Umbilical cord (tissue), 2 donors: Measurements from ENCODE around the gene DRD4. TPM values are rescaled to one million over a fixed set of nuclear protein-coding genes. Genes with fewer than 3 reads are reported as not detected.

Source experiments
- DNase-seq: peaks from one replicate; pipeline ENCODE4 v3.0.0-alpha.2; 2015; ENCODE audit warnings: low spot score
- total RNA-seq: library from RNA; depleted of rRNA; stranded (reverse); fragments of >200 nt; gene quantifications from one replicate; pipeline ENCODE4 v1.2.3, GENCODE V29; 2014; ENCODE audit warnings: low replicate concordance; ENCODE audit not compliant: insufficient read depth

The DRD4 gene
- total RNA-seq, 1 donor from 2014 or later, result not detected

- no peak for DNase-seq
Observed at GRCh38 chr11:610146-610801, 26.8 kb upstream of the DRD4 start.

GRCh38 chr11:611001-611996, 25.8 kb upstream of the DRD4 start:
- no peak for DNase-seq

DNA sequence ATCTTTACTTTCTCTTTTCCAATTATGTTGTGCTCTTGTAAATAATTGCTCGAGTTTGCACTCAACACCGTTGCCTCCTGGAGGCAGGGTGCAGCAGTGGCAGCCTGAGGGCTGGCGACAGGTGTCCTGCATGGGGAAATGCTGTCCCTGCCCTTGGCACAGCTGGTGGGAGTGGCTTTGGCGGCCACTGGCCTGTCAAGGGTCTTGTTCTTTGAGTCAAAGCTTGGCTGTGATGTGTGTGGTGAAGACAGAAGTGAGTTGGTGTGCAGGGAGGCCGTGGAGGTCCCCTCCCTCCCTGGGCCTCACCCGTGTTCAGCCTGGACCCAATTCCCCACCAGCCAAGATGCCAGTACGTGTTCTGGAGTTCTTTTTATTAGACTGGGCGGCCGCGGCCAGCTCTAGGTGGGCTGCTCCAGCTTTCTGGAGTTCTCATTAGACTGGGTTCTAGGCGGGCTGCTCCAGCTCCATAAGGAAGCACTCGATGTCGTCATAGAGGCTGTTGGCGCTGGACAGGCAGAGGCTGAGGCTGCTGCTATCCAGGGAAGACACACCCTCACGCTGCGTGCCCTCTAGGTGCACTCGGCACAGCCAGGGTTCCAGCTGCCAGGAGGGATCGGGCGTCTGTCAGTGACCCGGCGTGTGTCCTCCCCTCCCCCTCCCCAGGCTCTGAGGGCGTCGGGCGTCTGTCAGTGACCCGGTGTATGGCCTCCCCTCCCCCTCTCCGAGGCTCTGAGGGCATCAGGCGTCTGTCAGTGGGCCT, 24.7 kb upstream of the DRD4 start:
- no peak for DNase-seq

GRCh38 chr11:612961-613300, 24.1 kb upstream of the DRD4 start:
- no peak for DNase-seq

DNA sequence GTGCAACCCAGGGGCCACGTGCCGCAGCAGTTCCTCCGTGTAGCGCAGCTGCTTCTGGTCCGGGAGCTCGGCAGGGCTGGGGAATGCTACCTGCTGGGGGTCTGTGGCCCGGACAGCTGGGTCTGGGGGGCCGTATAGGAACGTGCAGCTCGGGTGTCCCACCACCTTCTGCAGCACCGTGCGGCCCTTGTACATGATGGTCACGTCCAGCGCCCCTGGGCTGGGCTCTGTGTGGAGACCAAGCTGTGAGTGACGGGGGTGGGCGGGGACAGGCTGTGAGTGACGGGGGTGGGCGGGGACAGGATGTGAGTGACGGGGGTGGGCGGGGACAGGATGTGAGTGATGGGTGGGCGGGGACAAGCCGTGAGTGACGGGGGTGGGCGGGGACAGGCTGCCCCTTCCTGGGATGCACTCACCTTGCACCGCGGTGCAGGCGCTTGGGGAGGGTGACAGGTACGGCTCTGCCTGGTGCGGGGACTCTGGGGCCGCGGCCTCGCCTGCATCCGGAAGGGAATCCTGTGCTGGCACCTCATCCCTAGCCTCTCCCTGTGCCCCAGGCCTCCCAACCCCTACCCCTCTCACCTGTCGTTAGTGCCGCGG, 23.6 kb upstream of the DRD4 start:
- no peak for DNase-seq

- DNase-seq, result no peak
Observed at GRCh38 chr11:614021-614622, 22.9 kb upstream of the DRD4 start.

DNA sequence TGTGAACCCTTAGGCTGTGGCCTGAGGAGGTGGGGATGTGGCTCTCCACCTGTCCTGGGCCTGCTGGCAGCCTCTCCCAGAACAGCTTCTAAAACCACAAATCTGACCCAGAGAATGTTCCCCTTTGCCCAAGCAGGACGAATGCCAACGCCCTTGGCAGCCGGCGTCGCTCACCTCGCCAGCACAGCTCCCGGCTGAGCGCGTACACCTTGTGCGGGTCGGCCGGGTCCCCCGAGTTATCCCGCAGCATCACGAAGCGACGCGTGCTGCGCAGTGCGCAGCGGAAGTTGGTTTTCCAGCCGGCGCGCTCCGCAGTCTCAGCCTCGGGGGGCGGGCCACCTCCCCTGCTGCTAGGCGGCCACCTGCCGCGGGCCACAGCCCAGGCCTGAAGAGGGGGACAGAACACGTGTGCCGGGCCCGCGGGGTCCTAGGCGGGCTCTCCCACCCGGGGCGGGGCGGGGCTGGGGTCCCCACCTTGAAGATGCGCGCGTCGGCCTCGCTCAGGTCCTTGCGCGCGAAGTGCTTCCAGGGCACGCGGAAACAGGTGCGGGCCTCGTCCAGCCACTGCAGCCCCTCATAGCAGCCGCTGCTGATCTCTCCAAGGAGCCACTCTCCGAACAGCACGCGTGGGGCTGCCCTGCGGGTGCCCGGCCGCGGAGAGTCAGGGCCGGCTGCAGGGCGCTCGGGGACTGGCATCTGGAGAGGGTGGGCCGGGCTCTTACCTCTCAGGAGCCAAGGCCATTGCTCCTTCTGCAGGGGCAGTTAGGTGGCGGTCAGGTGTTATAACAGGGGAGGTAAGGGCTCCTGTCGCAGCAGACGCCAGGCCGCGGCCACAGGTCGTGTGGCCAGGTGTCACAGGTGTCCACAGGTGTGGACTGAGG, 22.2 kb upstream of the DRD4 start:
- DNase-seq, result no peak

DNA sequence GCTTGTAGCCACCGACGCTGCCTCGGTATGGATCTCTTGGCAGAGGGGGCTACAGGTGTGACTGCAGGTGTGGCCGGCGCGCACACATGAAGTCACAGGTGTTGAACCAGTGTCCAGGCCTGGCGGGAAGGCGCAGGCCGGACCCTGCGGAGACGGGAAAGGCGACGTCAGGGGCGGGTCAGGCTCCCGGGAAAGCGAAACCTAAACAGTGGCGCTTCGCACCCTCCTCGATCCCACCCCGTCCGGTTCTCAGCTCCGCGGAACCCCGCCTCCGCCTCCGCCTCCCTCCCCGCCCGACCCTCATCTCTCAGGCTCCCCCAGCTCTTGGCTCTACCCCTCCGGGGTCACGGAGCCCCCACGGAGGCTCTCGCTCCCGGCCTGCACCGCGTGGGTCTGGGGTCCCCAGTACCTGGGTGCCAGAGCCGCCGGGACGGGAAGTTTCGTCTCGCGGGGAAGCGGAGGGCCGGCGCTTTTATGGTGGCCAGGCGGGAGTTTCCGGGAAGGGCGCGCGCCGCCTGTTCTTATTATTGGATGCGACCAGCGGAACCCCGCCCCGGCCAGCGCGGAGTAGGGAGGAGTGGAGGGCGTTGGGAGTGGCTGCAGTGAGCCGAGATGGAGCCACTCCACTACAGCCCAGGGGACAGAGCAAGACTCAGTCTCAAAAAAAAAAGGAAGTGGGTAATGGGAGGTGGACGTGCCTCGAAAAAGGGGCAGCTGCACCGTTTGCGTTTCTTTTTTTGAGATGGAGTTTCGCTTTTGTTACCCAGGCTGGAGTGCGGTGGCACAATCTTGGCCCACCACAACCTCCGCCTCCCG, 21.4 kb upstream of the DRD4 start, which contains the start of gene IRF7:
Gene IRF7, minus strand, starts transcription at position 447 of the 816 bp plus-strand sequence. CDS start 586 bp downstream, outside the sequence.
- DNase-seq, result peak; percentile 97

GRCh38 chr11:616320-617198, 20.5 kb upstream of the DRD4 start:
- no peak for DNase-seq

- DNase-seq, result no peak
Observed at GRCh38 chr11:617199-617911, 19.7 kb upstream of the DRD4 start.

DNA sequence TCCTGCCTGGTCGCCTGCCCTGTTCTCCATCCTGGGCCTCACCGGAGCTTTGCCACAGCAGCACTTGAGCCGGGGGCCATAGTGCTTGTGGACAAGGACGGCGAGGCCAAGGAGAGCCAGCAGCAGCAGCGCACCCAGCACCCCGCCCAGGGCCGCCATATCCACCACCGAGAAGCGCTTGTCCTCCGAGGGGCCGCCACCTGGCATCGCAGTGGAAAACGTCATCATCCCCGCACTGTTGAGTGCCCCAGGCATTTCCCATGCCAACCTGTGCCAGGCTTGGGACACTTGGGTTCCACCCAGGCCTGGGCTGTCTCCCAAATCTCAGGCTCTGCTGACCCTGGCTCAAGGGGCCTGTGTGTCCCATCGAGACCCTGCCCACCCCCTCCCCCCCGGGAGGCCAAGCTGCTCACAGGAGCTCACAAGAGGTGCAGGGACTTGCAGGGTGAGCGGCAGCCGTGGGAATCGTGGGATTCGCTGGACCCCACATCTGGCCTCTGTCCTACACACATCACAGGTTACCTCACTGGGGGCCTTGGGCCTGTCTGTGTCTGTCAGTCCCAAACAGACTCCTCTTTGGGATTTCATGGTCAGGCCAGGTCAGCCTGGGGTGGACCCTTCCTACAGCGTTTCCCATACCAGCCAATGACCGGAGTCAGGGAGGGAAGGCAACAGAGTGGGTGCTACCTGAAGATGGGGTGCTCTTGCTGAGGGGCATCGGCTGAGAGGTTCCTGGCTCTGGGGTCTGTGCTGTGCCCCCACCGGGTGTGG, 19.0 kb upstream of the DRD4 start:
- DNase-seq, result no peak

DNA sequence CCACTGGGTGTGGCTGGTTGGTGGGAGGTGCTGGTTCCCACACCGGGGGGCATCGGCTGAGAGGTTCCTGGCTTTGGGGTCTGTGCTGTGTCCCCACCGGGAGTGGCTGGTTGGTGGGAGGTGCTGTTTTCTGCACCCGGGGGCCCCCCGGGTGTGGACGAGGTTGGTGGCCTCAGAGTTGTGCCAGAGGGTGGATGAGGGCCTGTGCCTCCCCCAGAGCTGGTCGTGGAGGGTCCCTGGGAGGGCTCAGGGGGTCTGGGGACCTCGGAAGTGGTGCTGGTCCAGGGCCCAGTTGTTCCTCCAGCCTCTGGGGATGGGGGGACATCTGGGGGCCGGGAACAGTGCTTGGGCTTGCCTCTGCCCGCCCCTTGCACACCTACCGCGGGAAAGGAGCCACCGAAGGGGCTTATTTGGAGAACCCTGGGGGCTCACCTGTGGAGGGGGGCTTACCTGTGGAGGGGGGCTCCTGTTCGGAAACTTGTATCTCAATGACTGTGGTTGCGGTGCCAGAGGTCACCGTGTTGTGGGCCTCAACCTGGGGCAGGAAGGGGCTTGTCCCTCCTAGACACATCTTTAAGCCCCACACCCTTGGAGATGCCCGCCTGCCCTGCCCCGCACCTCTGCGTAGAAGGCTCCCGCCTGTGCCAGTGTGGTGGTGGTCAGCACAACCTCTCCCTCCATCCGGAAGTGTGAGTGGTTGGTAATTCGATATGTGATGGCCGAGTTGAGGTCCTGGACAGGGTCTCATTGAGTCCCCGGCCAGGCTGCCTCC, 18.0 kb upstream of the DRD4 start:
- DNase-seq, result no peak

GRCh38 chr11:619628-620050, 17.4 kb upstream of the DRD4 start:
- DNase-seq, result no peak

DNA sequence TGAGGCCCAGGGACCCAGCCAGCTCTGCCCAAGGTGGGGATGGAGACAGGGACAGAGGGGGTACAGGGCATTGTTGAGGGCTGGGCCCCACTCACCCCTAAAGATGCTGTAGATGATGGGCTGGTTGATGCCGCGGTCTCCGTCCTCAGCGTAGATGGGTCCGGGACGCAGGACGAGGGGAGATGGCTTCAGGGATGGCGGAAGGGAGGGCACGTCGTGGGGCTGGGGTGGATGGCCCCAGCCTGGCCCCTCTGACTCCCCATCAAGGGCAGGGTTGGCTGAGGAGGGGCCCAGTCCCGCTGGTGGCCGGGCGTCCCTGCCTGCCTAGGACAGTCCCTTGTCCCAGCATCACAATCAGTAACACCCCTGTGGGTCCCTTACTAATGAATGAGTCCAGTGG, 16.9 kb upstream of the DRD4 start:
- DNase-seq, result no peak

DNA sequence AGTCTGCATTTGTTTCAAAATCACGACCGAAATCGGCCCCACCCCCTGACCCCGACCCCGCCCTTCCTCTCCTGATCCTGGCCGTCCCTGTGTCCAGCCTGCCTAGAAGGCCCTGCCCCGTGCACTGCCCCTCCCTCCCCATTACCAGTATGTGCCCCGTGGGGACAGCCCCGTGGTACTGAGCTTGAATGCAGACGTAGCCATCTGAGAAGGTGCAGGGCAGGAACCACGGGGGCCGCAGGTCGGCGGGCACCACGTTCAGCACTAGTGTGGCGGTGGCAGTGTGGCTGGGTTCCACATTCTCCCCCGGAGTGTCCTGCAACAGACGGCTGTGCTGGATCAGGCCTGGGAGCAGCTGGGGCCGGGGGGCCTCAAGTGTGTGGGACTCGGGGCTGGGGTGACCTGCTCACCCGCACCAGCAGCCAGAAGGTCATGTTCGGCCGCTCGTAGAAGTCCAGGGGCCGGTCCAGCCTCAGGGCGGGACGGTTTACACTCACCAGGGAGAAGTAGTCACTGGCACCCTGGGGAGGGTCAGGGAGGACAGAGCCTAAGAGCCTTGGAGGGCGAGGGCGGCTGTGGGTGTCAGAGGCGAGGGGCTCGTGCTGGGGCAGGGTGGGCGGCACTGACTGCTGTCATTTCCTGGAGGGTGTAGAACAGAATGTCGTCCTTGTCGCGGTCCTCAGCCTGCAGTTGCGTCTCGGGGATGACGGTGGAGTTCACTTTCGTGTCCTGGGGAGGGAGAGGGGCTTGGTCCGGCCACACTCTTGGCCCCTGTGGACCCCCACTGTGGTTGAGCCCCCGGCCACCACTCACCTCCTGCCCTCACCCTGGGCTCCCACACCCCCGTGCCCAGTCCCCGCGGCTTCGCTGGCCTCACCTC, 15.9 kb upstream of the DRD4 start:
- no peak for DNase-seq
